GM12878 (cell line): ENCODE measurements around the gene RNF167. TPM values are rescaled to one million over a fixed set of nuclear protein-coding genes. Genes with fewer than 3 reads are reported as not detected.

Experiments used
- BACH1 ChIP-seq: fragments of 450-650 bp; IDR thresholded peaks from 2 replicates; pipeline ENCODE4 v1.6.1; 2017; ENCODE audit warnings: mild to moderate bottlenecking, borderline replicate concordance
- BCL3 ChIP-seq: IDR thresholded peaks from 2 replicates; pipeline ENCODE4 v1.6.1; 2011; ENCODE audit warnings: borderline replicate concordance, low read depth, mild to moderate bottlenecking, moderate library complexity, low read length; ENCODE audit not compliant: insufficient read depth, poor library complexity, severe bottlenecking
- CUX1 ChIP-seq: IDR thresholded peaks from 2 replicates; pipeline ENCODE4 v1.6.1; 2012; ENCODE audit warnings: improper control_type of control experiment, low read depth, low read length; ENCODE audit not compliant: insufficient replicate concordance
- EED ChIP-seq: sonication (generic); IDR thresholded peaks from 2 replicates; pipeline ENCODE4 v1.6.1; 2016; ENCODE audit warnings: antibody characterized with exemption, low read depth
- EP300 ChIP-seq, 2 experiments: fragments of 150-350 bp in 1 of 2; IDR thresholded peaks; 2 replicates each; pipeline ENCODE4 v1.6.1; 2011 to 2012; ENCODE audit warnings: low read depth in 2 of 2, low read length in 2 of 2, borderline replicate concordance in 1 of 2, improper control_type of control experiment in 1 of 2, inconsistent platforms in 1 of 2; ENCODE audit not compliant: control insufficient read depth in 1 of 2
- ETV6 ChIP-seq, 2 experiments: fragments of 450-650 bp in 1 of 2; IDR thresholded peaks in 1 of 2; conservative IDR thresholded peaks in 1 of 2; 2 replicates each; pipeline ENCODE4 v1.6.1; 2014; ENCODE audit warnings: antibody characterized with exemption in 1 of 2, borderline replicate concordance in 1 of 2, low read depth in 1 of 2, mild to moderate bottlenecking in 1 of 2, moderate library complexity in 1 of 2
- FOXK2 ChIP-seq: fragments of 450-650 bp; IDR thresholded peaks from 2 replicates; pipeline ENCODE4 v1.6.1; 2017; ENCODE audit warnings: mild to moderate bottlenecking, moderate library complexity
- HCFC1 ChIP-seq: fragments of 150-350 bp; IDR thresholded peaks from 2 replicates; pipeline ENCODE4 v1.6.1; 2014; ENCODE audit warnings: low read length
- MLLT1 ChIP-seq: fragments of 450-650 bp; IDR thresholded peaks from 2 replicates; pipeline ENCODE4 v1.6.1; 2016; ENCODE audit warnings: mild to moderate bottlenecking
- NR2C1 ChIP-seq: fragments of 450-650 bp; IDR thresholded peaks from 2 replicates; pipeline ENCODE4 v1.6.1; 2017; ENCODE audit warnings: antibody characterized with exemption, mild to moderate bottlenecking, moderate library complexity
- NR2F1 ChIP-seq: fragments of 450-650 bp; conservative IDR thresholded peaks from 2 replicates; pipeline ENCODE4 v1.6.1; 2017; ENCODE audit warnings: mild to moderate bottlenecking
- PAX5 ChIP-seq: IDR thresholded peaks from 2 replicates; pipeline ENCODE4 v1.6.1; 2011; ENCODE audit warnings: low read depth, low read length, borderline replicate concordance
- PKNOX1 ChIP-seq: fragments of 450-650 bp; IDR thresholded peaks from 2 replicates; pipeline ENCODE4 v1.6.1; 2016; ENCODE audit warnings: mild to moderate bottlenecking
- RUNX3 ChIP-seq: IDR thresholded peaks from 2 replicates; pipeline ENCODE4 v1.6.1; 2012; ENCODE audit warnings: low read length, inconsistent platforms
- TCF3 ChIP-seq: IDR thresholded peaks from 2 replicates; pipeline ENCODE4 v1.6.1; 2012; ENCODE audit warnings: low read depth, mild to moderate bottlenecking, low read length, borderline replicate concordance; ENCODE audit not compliant: insufficient read depth
- USF1 ChIP-seq: IDR thresholded peaks from 2 replicates; pipeline ENCODE4 v1.6.1; 2011; ENCODE audit warnings: borderline replicate concordance, low read depth, mild to moderate bottlenecking, moderate library complexity, mixed read lengths, low read length; ENCODE audit not compliant: insufficient read depth; ENCODE audit errors: extremely low read length
- ZNF384 ChIP-seq: IDR thresholded peaks from 2 replicates; pipeline ENCODE4 v1.6.1; 2012; ENCODE audit warnings: low read depth, mild to moderate bottlenecking, low read length, improper control_type of control experiment, borderline replicate concordance
- polyA plus RNA-seq, 11 experiments: library from polyadenylated mRNA; depleted of rRNA in 4 of 11; unstranded in 6 of 11; stranded (reverse) in 5 of 11; fragments of >200 nt; fragmentation: Nextera tagmentation in 4 of 11; fragmentation: Illumina TruSeq in 1 of 11; extraction: Ambion mirVana in 4 of 11; extraction: Trizol in 1 of 11; gene quantifications; 1 replicate in 1 of 11; 2 replicates in 10 of 11; pipeline versions ENCODE4 v1.2.1 to v1.2.3, GENCODE V29; 2011 to 2016; ENCODE audit warnings: inconsistent platforms in 2 of 11, missing spikeins in 2 of 11, low read depth in 1 of 11
- total RNA-seq, 4 experiments: library from RNA; depleted of rRNA in 3 of 4; stranded (reverse); fragments of >200 nt in 3 of 4; fragmentation: Illumina TruSeq in 1 of 4; extraction: Trizol in 1 of 4; gene quantifications; 2 replicates each; pipeline versions ENCODE4 v1.2.1 to v1.2.3, GENCODE V29; 2013 to 2021

RNF167 gene
- total and polyA plus RNA-seq, 10 of the 15 experiments (the other 5 are each of a cell fraction or from before 2014, with no cell fraction given) = 33.6 to 147 (median 57.6) TPM

- TF ChIP-seq EP300 (IDR thresholded peaks at IDR 0.05; ENCODE audit: borderline replicate concordance in 1 of 2, control insufficient read depth in 1 of 2, low read depth in 2 of 2, low read length in 2 of 2) (0 out of 4 replicates have a peak, but pooled peaks of 1 of the 2 experiments have one; percentile 33), HCFC1 (peak; percentile 11), NR2F1 (peak; percentile 98), BACH1 (peak; percentile 81), TCF3 (peak; percentile 84), ETV6 (conservative IDR thresholded peaks at IDR 0.05 in 1 of 2, IDR thresholded peaks at IDR 0.05 in 1 of 2; ENCODE audit: borderline replicate concordance in 1 of 2, low read depth in 1 of 2) (0 out of 4 replicates have a peak, but pooled peaks of 1 of the 2 experiments have one; percentile 28), USF1 (peak; percentile 46), PKNOX1 (0 out of 2 replicates have a peak, but pooled peaks have one; percentile 11), BCL3 (peak; percentile 77), PAX5 (0 out of 2 replicates have a peak, but pooled peaks have one; percentile 0), CUX1 (no peak), FOXK2 (no peak), ZNF384 (peak; percentile 72; the same call in 1 of the 2 replicates), NR2C1 (peak; percentile 23; the same call in 1 of the 2 replicates), RUNX3 (no peak), MLLT1 (no peak), EED (peak; percentile 37; the same call in 1 of the 2 replicates)
Measured at GRCh38 chr17:4949321-4950074, 9.4 kb downstream of the RNF167 start (continued).
